Keratinocyte (primary cell): ENCODE data around the gene PKHD1.

Experiments
- CTCF ChIP-seq, 3 experiments: IDR thresholded peaks in 1 of 3; conservative IDR thresholded peaks in 1 of 3; optimal IDR thresholded peaks in 1 of 3; 2 replicates in 2 of 3; 3 replicates in 1 of 3; pipeline versions ENCODE3 to v1.5.1; 2011; ENCODE audit warnings: low read length in 3 of 3, mild to moderate bottlenecking in 3 of 3, moderate library complexity in 2 of 3, control low read depth in 1 of 3, inconsistent platforms in 1 of 3; ENCODE audit not compliant: insufficient read depth in 2 of 3; ENCODE audit errors: extremely low read depth in 1 of 3
- EZH2 ChIP-seq: IDR thresholded peaks from one replicate; pipeline ENCODE4 v1.6.1; 2012; ENCODE audit warnings: inconsistent platforms, mild to moderate bottlenecking, low read length, moderate library complexity

GRCh38 chr6:51992876-51993275, 94.5 kb downstream of the PKHD1 start:
- TF ChIP-seq CTCF (optimal IDR thresholded peaks at IDR 0.05 in 1 of 3, IDR thresholded peaks at IDR 0.05 in 1 of 3, conservative IDR thresholded peaks at IDR 0.05 in 1 of 3; ENCODE audit: extremely low read depth in 1 of 3, insufficient read depth in 2 of 3, low read length in 3 of 3): no peak
- no peak for TF ChIP-seq EZH2
